IMR-90 (cell line): ENCODE measurements around the gene PDZD2. TPM values are rescaled to one million over a fixed set of nuclear protein-coding genes. Genes with fewer than 3 reads are reported as not detected.

ENCODE experiments used
- ATAC-seq: fragments of 200-7000 bp; cut with Tn5 transposase; 2 replicates; pipeline ENCODE4 v1.9.1; 2020; ENCODE audit warnings: low read depth, mild to moderate bottlenecking, moderate library complexity
- BruUV-seq: library from RNA; stranded (reverse); fragments of 400-500 nt; replicated peaks from 2 replicates; lab custom pipeline; 2021; lab: Mats Ljungman, UMichigan
- CTCF ChIA-PET: fragments of 300-600 bp; formaldehyde crosslinking; extraction: SDS; loops from one replicate; lab custom pipeline; 2021; ENCODE audit warnings: antibody characterized with exemption; lab: Yijun Ruan, JAX
- POLR2A ChIA-PET: fragments of 300-600 bp; sonication (Branson Sonifier 250); formaldehyde crosslinking; loops from one replicate; lab custom pipeline; 2022; ENCODE audit warnings: antibody characterized with exemption; ENCODE audit not compliant: unreplicated experiment; lab: Charles Lee
- DNase-seq: peaks from one replicate; pipeline ENCODE4 v3.0.0; 2013
- H2AFZ ChIP-seq: replicated peaks from 2 replicates; pipeline ENCODE3; 2013; ENCODE audit warnings: low read length, mild to moderate bottlenecking; ENCODE audit not compliant: poor library complexity
- H2AK5ac ChIP-seq: 2 replicates; pipeline ENCODE4 v1.6.1; 2013; ENCODE audit warnings: low read depth, low read length, inconsistent platforms
- H2AK9ac ChIP-seq: replicated peaks from 2 replicates; pipeline ENCODE3; 2013; ENCODE audit warnings: mild to moderate bottlenecking, low read depth, low read length, moderate library complexity; ENCODE audit not compliant: poor library complexity
- H2BK120ac ChIP-seq: 2 replicates; pipeline ENCODE4 v1.6.1; 2013; ENCODE audit warnings: low read depth, low read length, inconsistent platforms
- H2BK15ac ChIP-seq: 3 replicates; pipeline ENCODE4 v1.6.1; 2013; ENCODE audit warnings: low read depth, low read length, inconsistent platforms
- H2BK20ac ChIP-seq: 2 replicates; pipeline ENCODE4 v1.6.1; 2013; ENCODE audit warnings: low read depth, mild to moderate bottlenecking, inconsistent platforms, low read length, moderate library complexity
- H2BK5ac ChIP-seq: 2 replicates; pipeline ENCODE4 v1.6.1; 2013; ENCODE audit warnings: mild to moderate bottlenecking, low read depth, low read length, inconsistent platforms; ENCODE audit not compliant: poor library complexity, severe bottlenecking
- H3K14ac ChIP-seq: replicated peaks from 2 replicates; pipeline ENCODE4 v1.6.1; 2013; ENCODE audit warnings: low read depth, low read length, inconsistent platforms
- H3K18ac ChIP-seq: 2 replicates; pipeline ENCODE4 v1.6.1; 2013; ENCODE audit warnings: low read depth, low read length, control low read depth
- H3K23ac ChIP-seq: 2 replicates; pipeline ENCODE4 v1.6.1; 2013; ENCODE audit warnings: low read depth, low read length, inconsistent platforms
- H3K27ac ChIP-seq: 2 replicates; pipeline ENCODE4 v1.5.1; 2013; ENCODE audit warnings: mild to moderate bottlenecking, control low read depth, low read length; ENCODE audit not compliant: insufficient read depth
- H3K27me3 ChIP-seq: 2 replicates; pipeline ENCODE4 v1.6.1; 2013; ENCODE audit warnings: low read length; ENCODE audit not compliant: control insufficient read depth, insufficient read depth
- H3K36me3 ChIP-seq: 2 replicates; pipeline ENCODE4 v1.6.1; 2013; ENCODE audit warnings: low read length, mixed read lengths; ENCODE audit not compliant: control insufficient read depth, insufficient read depth
- H3K4ac ChIP-seq: 2 replicates; pipeline ENCODE4 v1.6.1; 2013; ENCODE audit warnings: low read depth, low read length, inconsistent platforms
- H3K4me1 ChIP-seq: 2 replicates; pipeline ENCODE4 v1.6.1; 2013; ENCODE audit warnings: low read length, mixed read lengths; ENCODE audit not compliant: control insufficient read depth, insufficient read depth
- H3K4me2 ChIP-seq: 2 replicates; pipeline ENCODE4 v1.6.1; 2013; ENCODE audit warnings: low read depth, mild to moderate bottlenecking, control low read depth, low read length, moderate library complexity
- H3K4me3 ChIP-seq: 2 replicates; pipeline ENCODE4 v1.5.1; 2013; ENCODE audit warnings: low read depth, mild to moderate bottlenecking, control low read depth, low read length, moderate library complexity; ENCODE audit not compliant: insufficient read depth
- H3K56ac ChIP-seq: 2 replicates; pipeline ENCODE4 v1.6.1; 2013; ENCODE audit warnings: low read length, inconsistent platforms; ENCODE audit not compliant: insufficient read depth; ENCODE audit errors: extremely low read depth
- H3K79me1 ChIP-seq, 2 experiments: 2 replicates each; pipeline ENCODE4 v1.6.1; 2013; ENCODE audit warnings: low read length in 2 of 2, inconsistent platforms in 1 of 2, low read depth in 1 of 2
- H3K9ac ChIP-seq: 2 replicates; pipeline ENCODE4 v1.6.1; 2013; ENCODE audit warnings: low read depth, low read length, control low read depth
- H3K9me1 ChIP-seq: 2 replicates; pipeline ENCODE4 v1.6.1; 2013; ENCODE audit warnings: low read length, inconsistent platforms; ENCODE audit not compliant: insufficient read depth
- H3K9me3 ChIP-seq: 2 replicates; pipeline ENCODE4 v1.6.1; 2013; ENCODE audit warnings: low read length; ENCODE audit not compliant: control insufficient read depth, insufficient read depth
- H4K20me1 ChIP-seq: 2 replicates; pipeline ENCODE4 v1.6.1; 2013; ENCODE audit warnings: low read length, inconsistent platforms; ENCODE audit not compliant: insufficient read depth
- H4K5ac ChIP-seq: 2 replicates; pipeline ENCODE4 v1.6.1; 2013; ENCODE audit warnings: mild to moderate bottlenecking, low read depth, low read length, control low read depth
- H4K8ac ChIP-seq, 2 experiments: 2 replicates each; pipeline ENCODE4 v1.6.1; 2013; ENCODE audit warnings: low read depth in 2 of 2, low read length in 2 of 2, control low read depth in 1 of 2, inconsistent platforms in 1 of 2
- H4K91ac ChIP-seq: 2 replicates; pipeline ENCODE4 v1.6.1; 2013; ENCODE audit warnings: low read depth, low read length, inconsistent platforms; ENCODE audit not compliant: insufficient read depth
- BHLHE40 ChIP-seq: fragments of 150-350 bp; IDR thresholded peaks from 2 replicates; pipeline ENCODE4 v1.6.1; 2016; ENCODE audit warnings: mild to moderate bottlenecking, low read depth, low read length
- CHD1 ChIP-seq: IDR thresholded peaks from 2 replicates; pipeline ENCODE4 v1.6.1; 2012; ENCODE audit warnings: low read depth, low read length, improper control_type of control experiment
- FOS ChIP-seq: fragments of 150-350 bp; IDR thresholded peaks from 2 replicates; pipeline ENCODE4 v1.6.1; 2016; ENCODE audit warnings: low read depth, low read length
- MAZ ChIP-seq: IDR thresholded peaks from 2 replicates; pipeline ENCODE4 v1.6.1; 2012; ENCODE audit warnings: low read depth, mild to moderate bottlenecking, low read length, improper control_type of control experiment, moderate library complexity, borderline replicate concordance
- MXI1 ChIP-seq: IDR thresholded peaks from 2 replicates; pipeline ENCODE4 v1.6.1; 2012; ENCODE audit warnings: low read depth, mild to moderate bottlenecking, low read length, moderate library complexity, borderline replicate concordance
- POLR2A ChIP-seq: IDR thresholded peaks from 2 replicates; pipeline ENCODE4 v1.6.1; 2012; ENCODE audit warnings: mild to moderate bottlenecking, low read depth, low read length
- RAD21 ChIP-seq: IDR thresholded peaks from 2 replicates; pipeline ENCODE4 v1.6.1; 2012; ENCODE audit warnings: low read length, improper control_type of control experiment
- RFX5 ChIP-seq: IDR thresholded peaks from 2 replicates; pipeline ENCODE4 v1.8.0; 2012; ENCODE audit warnings: low read depth, mild to moderate bottlenecking, low read length, moderate library complexity
- WGBS, 2 experiments: methylation state at CpG; one replicate each; pipeline versions ENCODE4 v1.1.5 to v1.1.7; 2013; ENCODE audit warnings: missing lambda C conversion rate in 2 of 2; ENCODE audit not compliant: insufficient read length in 1 of 2; ENCODE audit errors: extremely low coverage in 2 of 2; 5-methylcytosine and 5-hydroxymethylcytosine counted together
- dilution Hi-C: fragments of 300-500 bp; cut with HindIII; formaldehyde crosslinking; loops from one replicate; pipeline ENCODE4 v1.14.3; 2018; ENCODE audit warnings: low sequenced_read_pairs; ENCODE audit not compliant: unreplicated experiment
- in situ Hi-C: fragments of 300-500 bp; cut with MboI; formaldehyde crosslinking; loops from 3 replicates; pipeline ENCODE4 v1.14.3; 2019; ENCODE audit warnings: low sequenced_read_pairs, inconsistent platforms, mixed read lengths
- intact Hi-C: fragments of 100-400 bp; cut with micrococcal nuclease; formaldehyde crosslinking; loops from 2 replicates; pipeline ENCODE4 v1.10.0; 2022
- polyA plus RNA-seq, 3 experiments: library from polyadenylated mRNA; depleted of rRNA; stranded (reverse); fragments of >200 nt; gene quantifications; 2 replicates each; pipeline ENCODE4 v1.2.3, GENCODE V29; 2012; ENCODE audit warnings: low replicate concordance in 1 of 3
- total RNA-seq: library from RNA; depleted of rRNA; stranded (reverse); fragments of >200 nt; gene quantifications from 2 replicates; pipeline ENCODE4 v1.2.3, GENCODE V29; 2012
- TF ChIP-seq, protein P1 (sequence below): conservative IDR thresholded peaks from 2 replicates; pipeline ENCODE4 v1.5.1; 2012; ENCODE audit warnings: mild to moderate bottlenecking, low read depth, low read length, improper control_type of control experiment

PDZD2 gene
- total and polyA plus RNA-seq, 2 of the 4 experiments (the other 2 are of a cell fraction): under 0.01 to 0.02 TPM

DNA sequence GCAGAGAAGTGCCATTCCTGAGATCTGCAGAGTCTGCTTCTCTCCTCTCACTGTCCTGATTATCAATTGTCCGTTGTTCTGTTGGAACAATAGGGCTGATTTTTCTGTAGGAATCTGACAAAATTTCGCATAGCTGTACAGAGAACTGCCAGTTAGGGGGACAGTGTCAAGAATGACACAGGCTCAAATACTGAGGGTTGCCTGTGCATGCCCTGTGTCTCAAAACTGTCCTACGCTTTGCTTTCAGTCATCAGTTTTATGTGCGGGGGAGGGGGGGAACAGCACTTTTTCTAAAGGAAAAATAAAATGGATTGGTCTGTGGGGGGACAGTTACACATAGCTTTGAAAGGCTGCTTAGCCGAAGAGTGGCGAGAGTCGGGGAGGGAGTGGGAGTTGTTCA, 248.6 kb downstream of the PDZD2 start:
- DNase-seq: no peak
- Histone ChIP-seq H4K91ac (no peak overlapping the region), H2AK9ac (no peak overlapping the region), H4K20me1 (no peaks in the 10 kb centered on the region), H4K8ac (no peak overlapping the region), H3K36me3 (no peaks in the 10 kb centered on the region), H3K4me2 (no peak overlapping the region), H3K18ac (no peak overlapping the region), H4K5ac (no peak overlapping the region), H3K9me3 (no peaks in the 10 kb centered on the region), H3K9ac (no peak overlapping the region), H2BK5ac (no peak overlapping the region), H3K79me1 (no peaks in the 10 kb centered on the region), H3K4me3 (no peak overlapping the region), H3K4ac (no peak overlapping the region), H3K9me1 (no peaks in the 10 kb centered on the region), H3K4me1 (no peaks in the 10 kb centered on the region), H2BK120ac (no peak overlapping the region), H3K27ac (no peak overlapping the region), H2BK20ac (no peak overlapping the region), H3K14ac (no peak overlapping the region), H2AFZ (no peak overlapping the region), H2AK5ac (no peak overlapping the region), H3K23ac (no peak overlapping the region), H3K56ac (no peak overlapping the region), H3K27me3 (peaks cover 39% of the 10 kb centered on the region), H2BK15ac (no peak overlapping the region)
- dilution Hi-C loops: no loop called here
- TF ChIP-seq POLR2A (no peak), MXI1 (no peak), FOS (no peak), CHD1 (no peak), RFX5 (no peak), RAD21 (no peak), MAZ (no peak), BHLHE40 (no peak)
- TF ChIP-seq, protein P1, sequence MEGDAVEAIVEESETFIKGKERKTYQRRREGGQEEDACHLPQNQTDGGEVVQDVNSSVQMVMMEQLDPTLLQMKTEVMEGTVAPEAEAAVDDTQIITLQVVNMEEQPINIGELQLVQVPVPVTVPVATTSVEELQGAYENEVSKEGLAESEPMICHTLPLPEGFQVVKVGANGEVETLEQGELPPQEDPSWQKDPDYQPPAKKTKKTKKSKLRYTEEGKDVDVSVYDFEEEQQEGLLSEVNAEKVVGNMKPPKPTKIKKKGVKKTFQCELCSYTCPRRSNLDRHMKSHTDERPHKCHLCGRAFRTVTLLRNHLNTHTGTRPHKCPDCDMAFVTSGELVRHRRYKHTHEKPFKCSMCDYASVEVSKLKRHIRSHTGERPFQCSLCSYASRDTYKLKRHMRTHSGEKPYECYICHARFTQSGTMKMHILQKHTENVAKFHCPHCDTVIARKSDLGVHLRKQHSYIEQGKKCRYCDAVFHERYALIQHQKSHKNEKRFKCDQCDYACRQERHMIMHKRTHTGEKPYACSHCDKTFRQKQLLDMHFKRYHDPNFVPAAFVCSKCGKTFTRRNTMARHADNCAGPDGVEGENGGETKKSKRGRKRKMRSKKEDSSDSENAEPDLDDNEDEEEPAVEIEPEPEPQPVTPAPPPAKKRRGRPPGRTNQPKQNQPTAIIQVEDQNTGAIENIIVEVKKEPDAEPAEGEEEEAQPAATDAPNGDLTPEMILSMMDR: no peak
- ATAC-seq: no peak
- intact Hi-C loops: no loop called here
- ChIA-PET CTCF (no interaction called here), POLR2A (no interaction called here)
- in situ Hi-C loops: no loop called here
- BruUV-seq: no TSS peak
- WGBS, 2 experiments: 79% methylated on average over 5 of the region's 7 CpGs; no CpG with 5 or more reads in 1 of the 2 experiments
